Body of pancreas (tissue), 4 donors: Measurements from ENCODE around the gene SVIL.

Experiments used
- CTCF ChIP-seq, 7 experiments: fragments of 450-650 bp in 4 of 7; fragments of 200-600 bp in 3 of 7; sonication (generic) in 3 of 7; IDR thresholded peaks; one replicate each; pipeline ENCODE4 v1.5.1; 2016 to 2019; ENCODE audit warnings: antibody characterized with exemption in 7 of 7
- POLR2A ChIP-seq, 3 donors: fragments of 450-650 bp; IDR thresholded peaks; one replicate each; pipeline ENCODE4 v1.6.1; 2016; ENCODE audit warnings: antibody characterized with exemption in 3 of 3, mild to moderate bottlenecking in 2 of 3

- TF ChIP-seq CTCF (IDR thresholded peaks at IDR 0.05), result no peak
- no peak for TF ChIP-seq POLR2A (IDR thresholded peaks at IDR 0.05)
Measured at GRCh38 chr10:29613196-29613595, 21.6 kb downstream of the SVIL start.
